ENCODE data around the gene BTN2A1. TPM values are rescaled to one million over a fixed set of nuclear protein-coding genes. Genes with fewer than 3 reads are reported as not detected.

BTN2A1 gene
- total RNA-seq, 1 donor from 2014 or later, result 41.6 TPM

GRCh38 chr6:26475823-26476729 lies 18.3 kb downstream of the BTN2A1 start:
- TF ChIP-seq CTCF (IDR thresholded peaks at IDR 0.05; ENCODE audit: partially characterized antibody, unreplicated experiment), result no peak
- H3K27me3 Mint-ChIP-seq (ENCODE audit: unreplicated experiment), result peaks cover 2% of the 10 kb centered on the region
- H3K27ac Mint-ChIP-seq (ENCODE audit: unreplicated experiment), result no peak overlapping the region

GRCh38 chr6:26476896-26477295 lies 19.1 kb downstream of the BTN2A1 start:
- Mint-ChIP-seq H3K27ac (ENCODE audit: unreplicated experiment) (no peak overlapping the region), H3K4me1 (ENCODE audit: low read depth, unreplicated experiment) (no peaks in the 10 kb centered on the region), H3K4me3 (ENCODE audit: unreplicated experiment) (no peak overlapping the region), H3K27me3 (ENCODE audit: unreplicated experiment) (peaks cover 2% of the 10 kb centered on the region), H3K36me3 (ENCODE audit: unreplicated experiment) (peaks cover 6% of the 10 kb centered on the region), H3K9me3 (ENCODE audit: unreplicated experiment) (peaks cover 1% of the 10 kb centered on the region)
- DNase-seq, result no peak
- no peak for TF ChIP-seq CTCF (IDR thresholded peaks at IDR 0.05; ENCODE audit: partially characterized antibody, unreplicated experiment)

More at GRCh38 chr6:26475823-26476729, 18.3 kb downstream of the BTN2A1 start:
- Mint-ChIP-seq H3K4me1 (ENCODE audit: low read depth, unreplicated experiment) (no peaks in the 10 kb centered on the region), H3K4me3 (ENCODE audit: unreplicated experiment) (no peak overlapping the region), H3K36me3 (ENCODE audit: unreplicated experiment) (peaks cover 14% of the 10 kb centered on the region), H3K9me3 (ENCODE audit: unreplicated experiment) (peaks cover 8% of the 10 kb centered on the region)
- no peak for DNase-seq

- H3K4me3 Mint-ChIP-seq (ENCODE audit: unreplicated experiment), result no peak overlapping the region
- H3K9me3 Mint-ChIP-seq (ENCODE audit: unreplicated experiment), result peaks cover 1% of the 10 kb centered on the region
- no peaks in the 10 kb centered on the region for H3K4me1 Mint-ChIP-seq (ENCODE audit: low read depth, unreplicated experiment)
- no peak overlapping the region for H3K27ac Mint-ChIP-seq (ENCODE audit: unreplicated experiment)
- DNase-seq, result no peak
- no peak for TF ChIP-seq CTCF (IDR thresholded peaks at IDR 0.05; ENCODE audit: partially characterized antibody, unreplicated experiment)
- peaks cover 2% of the 10 kb centered on the region for H3K27me3 Mint-ChIP-seq (ENCODE audit: unreplicated experiment)
- H3K36me3 Mint-ChIP-seq (ENCODE audit: unreplicated experiment), result peaks cover 6% of the 10 kb centered on the region
Observed at GRCh38 chr6:26477426-26477825, 19.7 kb downstream of the BTN2A1 start.

GRCh38 chr6:26478100-26478984 lies 20.6 kb downstream of the BTN2A1 start:
- no peak for DNase-seq
- H3K4me3 Mint-ChIP-seq (ENCODE audit: unreplicated experiment), result no peak overlapping the region
- TF ChIP-seq CTCF (IDR thresholded peaks at IDR 0.05; ENCODE audit: partially characterized antibody, unreplicated experiment), result no peak
- H3K36me3 Mint-ChIP-seq (ENCODE audit: unreplicated experiment), result peaks cover 6% of the 10 kb centered on the region
- peaks cover 2% of the 10 kb centered on the region for H3K27me3 Mint-ChIP-seq (ENCODE audit: unreplicated experiment)
- no peaks in the 10 kb centered on the region for H3K4me1 Mint-ChIP-seq (ENCODE audit: low read depth, unreplicated experiment)
- H3K27ac Mint-ChIP-seq (ENCODE audit: unreplicated experiment), result no peak overlapping the region
- peaks cover 1% of the 10 kb centered on the region for H3K9me3 Mint-ChIP-seq (ENCODE audit: unreplicated experiment)

Measured in glutamatergic neuron (in vitro differentiated cells).